Measurements from ENCODE around the gene SIGLEC14.
"Not testable (repeated sequence)": the region's sequence is repeated elsewhere in the genome, so short reads cannot be mapped to it uniquely, and the experiment has no call there.

- not testable (repeated sequence) for TF ChIP-seq FOXP2 (optimal IDR thresholded peaks at IDR 0.05; ENCODE audit: control extremely low read depth, extremely low read length, insufficient read depth); POLR2AphosphoS5 (IDR thresholded peaks at IDR 0.05; ENCODE audit: borderline replicate concordance, low read depth, low read length); EZH2 (IDR thresholded peaks at IDR 0.05)
Observed at GRCh38 chr19:51630315-51630714, 16.3 kb downstream of the SIGLEC14 start, which contains the start of gene SIGLEC5.

Measured in SK-N-MC (cell line).